Common myeloid progenitor, CD34-positive (primary cell): ENCODE data around the gene APOBR.

Experiments
- CTCF ChIA-PET: fragments of 350-600 bp; sonication (Branson Sonifier 250); formaldehyde crosslinking; loops from one replicate; lab custom pipeline; 2021; ENCODE audit warnings: antibody characterized with exemption; lab: Charles Lee
- POLR2A ChIA-PET: fragments of 350-600 bp; sonication (Branson Sonifier 250); formaldehyde crosslinking; loops from one replicate; lab custom pipeline; 2021; ENCODE audit warnings: antibody characterized with exemption; lab: Charles Lee
- DNase-seq, 3 donors: peaks; one replicate each; pipeline versions ENCODE4 v3.0.0 to v3.0.0-alpha.2; 2013
- H3K27ac ChIP-seq, 2 experiments: 1 replicate in 1 of 2; 2 replicates in 1 of 2; pipeline ENCODE4 v1.7.0; 2013; ENCODE audit warnings: inconsistent platforms in 2 of 2, low read length in 2 of 2, mild to moderate bottlenecking in 2 of 2, low read depth in 1 of 2, moderate library complexity in 1 of 2; ENCODE audit not compliant: severe bottlenecking in 2 of 2, insufficient read depth in 1 of 2, poor library complexity in 1 of 2
- H3K27me3 ChIP-seq, 5 experiments: replicated peaks in 2 of 5; 1 replicate in 3 of 5; 2 replicates in 2 of 5; pipeline versions ENCODE4 v1.6.1 to v1.7.0; 2013; ENCODE audit warnings: low read length in 4 of 5, mild to moderate bottlenecking in 2 of 5, moderate library complexity in 2 of 5, inconsistent platforms in 1 of 5; ENCODE audit not compliant: insufficient read depth in 5 of 5, control insufficient read depth in 4 of 5
- H3K36me3 ChIP-seq, 4 experiments: 1 replicate in 2 of 4; 2 replicates in 2 of 4; pipeline versions ENCODE4 v1.6.1 to v1.7.0; 2013; ENCODE audit warnings: low read length in 3 of 4, control low read depth in 1 of 4, mild to moderate bottlenecking in 1 of 4; ENCODE audit not compliant: control insufficient read depth in 4 of 4, insufficient read depth in 4 of 4
- H3K4me1 ChIP-seq, 4 experiments: 1 replicate in 3 of 4; 2 replicates in 1 of 4; pipeline versions ENCODE4 v1.6.1 to v1.7.1; 2013; ENCODE audit warnings: low read length in 3 of 4, mild to moderate bottlenecking in 3 of 4, control low read depth in 1 of 4, inconsistent platforms in 1 of 4, moderate library complexity in 1 of 4; ENCODE audit not compliant: control insufficient read depth in 4 of 4, insufficient read depth in 4 of 4; ENCODE audit errors: control extremely low read depth in 1 of 4
- H3K4me3 ChIP-seq, 7 experiments: 1 replicate in 4 of 7; 2 replicates in 3 of 7; pipeline versions ENCODE4 v1.5.1 to v1.7.0; 2013; ENCODE audit warnings: mild to moderate bottlenecking in 7 of 7, low read length in 6 of 7, moderate library complexity in 6 of 7, inconsistent platforms in 2 of 7, low read depth in 2 of 7, control low read depth in 1 of 7; ENCODE audit not compliant: insufficient read depth in 4 of 7, control insufficient read depth in 1 of 7; ENCODE audit errors: extremely low read depth in 1 of 7
- H3K9me3 ChIP-seq, 5 experiments: 1 replicate in 4 of 5; 2 replicates in 1 of 5; pipeline versions ENCODE4 v1.6.1 to v1.7.1; 2013; ENCODE audit warnings: low read length in 4 of 5, mild to moderate bottlenecking in 2 of 5, inconsistent platforms in 1 of 5, low read depth in 1 of 5, moderate library complexity in 1 of 5; ENCODE audit not compliant: control insufficient read depth in 4 of 5, insufficient read depth in 2 of 5; ENCODE audit errors: control extremely low read depth in 1 of 5
- WGBS: methylation state at CpG from one replicate; pipeline ENCODE4 v1.1.5; 2013; ENCODE audit not compliant: insufficient coverage; 5-methylcytosine and 5-hydroxymethylcytosine counted together

The APOBR gene

DNA sequence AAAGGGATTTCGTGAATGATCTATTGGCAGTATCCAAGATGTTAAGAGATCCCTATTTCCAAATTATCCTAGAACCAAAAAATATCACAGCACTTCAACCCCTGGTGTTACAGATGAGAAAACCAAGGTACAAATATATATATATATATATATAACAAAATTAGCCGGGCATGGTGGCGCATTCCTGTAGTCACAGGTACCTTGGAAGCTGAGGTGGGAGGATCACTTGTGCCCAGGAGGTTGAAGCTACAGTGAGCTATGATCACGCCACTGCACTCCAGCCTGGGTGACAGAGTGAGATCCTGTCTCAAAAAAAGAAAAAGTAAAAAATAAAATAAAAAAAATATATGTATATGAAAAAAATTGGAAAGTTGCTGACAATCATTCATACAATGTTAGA lies 1.9 kb upstream of the APOBR start:
- no CpG with 5 or more reads among the region's 4 CpGs for WGBS
- Histone ChIP-seq H3K4me3 (peak overlapping the region in 6 of 7 experiments; percentile 71 to 93 (median 87)), H3K9me3 (no peaks in the 10 kb centered on the region), H3K36me3 (peaks cover 0 to 21% (median 10%) of the 10 kb centered on the region in 4 experiments), H3K27ac (peak overlapping the region; percentile 99), H3K4me1 (peaks cover 19 to 55% (median 46%) of the 10 kb centered on the region in 4 experiments), H3K27me3 (no peaks in the 10 kb centered on the region)
- ChIA-PET CTCF (interaction anchor here (2.1 kb wide), 1 partner anchor 11 kb away, joined by 9 read pairs; no protein-coding TSS in a partner anchor), POLR2A (no interaction called here)
- DNase-seq, result no peak

GRCh38 chr16:28495098-28495793 lies 803 bp downstream of the APOBR start:
- Histone ChIP-seq H3K27ac (peak overlapping the region; percentile 64 to 82), H3K36me3 (peaks cover 0 to 26% (median 4%) of the 10 kb centered on the region in 4 experiments), H3K9me3 (no peaks in the 10 kb centered on the region), H3K4me3 (peak overlapping the region in 5 of 7 experiments; percentile 38 to 70 (median 68)), H3K4me1 (peaks cover 19 to 55% (median 46%) of the 10 kb centered on the region in 4 experiments), H3K27me3 (no peaks in the 10 kb centered on the region)
- WGBS, result 92% methylated on average over 12 of the region's 13 CpGs
- DNase-seq, result no peak
- CTCF ChIA-PET, result interaction anchor here (1.8 kb wide), 1 partner anchor 8 kb away, joined by 6 read pairs; no protein-coding TSS in a partner anchor
- POLR2A ChIA-PET, result no interaction called here

GRCh38 chr16:28495795-28496749 lies 1.6 kb downstream of the APOBR start:
- 94% methylated on average over 17 of the region's 20 CpGs for WGBS
- H3K4me1 ChIP-seq, result peaks cover 19 to 49% (median 42%) of the 10 kb centered on the region in 4 experiments
- H3K27me3 ChIP-seq, result no peaks in the 10 kb centered on the region
- H3K36me3 ChIP-seq, result peaks cover 0 to 26% (median 4%) of the 10 kb centered on the region in 4 experiments
- no peak overlapping the region for H3K27ac ChIP-seq
- H3K4me3 ChIP-seq, result peak overlapping the region in 2 of 7 experiments; percentile 70
- H3K9me3 ChIP-seq, result no peaks in the 10 kb centered on the region
- ChIA-PET CTCF (interaction anchor here (1.2 to 1.8 kb wide), 2 partner anchors 8 to 47 kb away, joined by 3 to 6 read pairs; no protein-coding TSS in a partner anchor), POLR2A (no interaction called here)
- DNase-seq, result no peak

- DNase-seq, result no peak
- WGBS, result 94% methylated on average over 16 of the region's 19 CpGs
- ChIA-PET CTCF (interaction anchor here (1.2 kb wide), 1 partner anchor 46 kb away, joined by 3 read pairs; no protein-coding TSS in a partner anchor), POLR2A (no interaction called here)
- H3K4me1 ChIP-seq, result peaks cover 19 to 46% (median 36%) of the 10 kb centered on the region in 4 experiments
- H3K27me3 ChIP-seq, result no peaks in the 10 kb centered on the region
- no peak overlapping the region for H3K27ac ChIP-seq
- H3K4me3 ChIP-seq, result no peak overlapping the region
- H3K9me3 ChIP-seq, result no peaks in the 10 kb centered on the region
- H3K36me3 ChIP-seq, result peaks cover 0 to 26% (median 4%) of the 10 kb centered on the region in 4 experiments
Measured at GRCh38 chr16:28496844-28497243, 2.4 kb downstream of the APOBR start.

DNA sequence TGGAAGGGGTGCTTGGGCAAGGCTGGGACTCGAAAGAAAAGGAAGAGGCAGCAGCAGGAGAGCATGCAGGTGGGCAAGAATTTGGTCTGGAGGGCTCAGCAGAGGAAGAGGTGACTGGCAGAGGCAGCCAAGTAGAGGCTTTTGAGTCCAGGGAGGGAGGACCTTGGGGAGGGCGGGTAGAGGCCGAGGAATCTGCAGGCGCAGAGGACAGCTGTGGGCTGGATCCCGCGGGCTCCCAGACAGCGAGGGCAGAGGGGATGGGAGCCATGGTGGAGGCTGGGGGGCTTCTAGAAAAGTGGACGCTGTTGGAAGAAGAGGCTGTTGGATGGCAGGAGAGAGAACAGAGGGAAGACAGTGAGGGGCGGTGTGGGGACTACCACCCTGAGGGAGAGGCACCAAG lies 2.9 kb downstream of the APOBR start:
- DNase-seq, result no peak
- Histone ChIP-seq H3K9me3 (no peaks in the 10 kb centered on the region), H3K36me3 (peaks cover 0 to 26% (median 4%) of the 10 kb centered on the region in 4 experiments), H3K27me3 (no peaks in the 10 kb centered on the region), H3K4me1 (peaks cover 17 to 46% (median 35%) of the 10 kb centered on the region in 4 experiments), H3K27ac (no peak overlapping the region), H3K4me3 (no peak overlapping the region)
- 91% methylated on average over 9 of the region's 9 CpGs for WGBS
- ChIA-PET POLR2A (no interaction called here), CTCF (no interaction called here)

DNA sequence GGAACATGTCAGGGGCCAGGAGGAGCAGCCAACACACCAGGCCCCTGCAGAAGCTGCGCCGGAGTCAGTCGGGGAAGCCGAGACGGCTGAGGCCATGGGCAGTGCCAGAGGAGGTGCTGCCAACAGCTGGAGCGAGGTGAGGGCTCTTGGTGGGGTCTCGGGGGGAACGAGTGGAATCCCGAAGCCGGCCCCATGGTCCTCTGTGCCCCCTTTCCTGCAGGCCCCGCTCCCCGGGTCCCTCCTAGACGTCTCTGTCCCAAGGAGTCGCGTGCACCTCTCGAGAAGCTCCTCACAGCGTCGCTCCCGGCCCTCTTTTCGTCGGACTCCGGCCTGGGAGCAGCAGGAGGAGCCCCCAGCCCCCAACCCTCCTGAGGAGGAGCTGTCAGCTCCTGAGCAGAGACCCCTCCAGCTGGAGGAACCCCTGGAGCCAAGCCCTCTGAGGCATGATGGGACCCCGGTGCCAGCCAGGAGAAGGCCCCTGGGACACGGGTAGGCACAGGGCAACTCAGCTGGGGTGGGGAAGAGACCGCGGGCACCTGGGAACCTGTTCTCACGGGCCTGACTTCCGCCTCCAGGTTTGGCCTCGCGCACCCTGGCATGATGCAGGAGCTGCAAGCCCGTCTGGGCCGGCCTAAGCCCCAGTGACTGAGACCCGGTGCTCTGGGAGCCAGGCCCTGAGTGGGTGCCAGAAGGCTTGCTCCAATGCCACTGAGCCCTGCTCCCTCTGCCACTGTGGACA lies 3.6 kb downstream of the APOBR start:
- H3K4me1 ChIP-seq, result peaks cover 11 to 40% (median 30%) of the 10 kb centered on the region in 4 experiments
- no peak overlapping the region for H3K27ac ChIP-seq
- POLR2A ChIA-PET, result no interaction called here
- 97% methylated on average over 33 of the region's 33 CpGs for WGBS
- H3K4me3 ChIP-seq, result no peak overlapping the region
- CTCF ChIA-PET, result no interaction called here
- no peak for DNase-seq
- H3K36me3 ChIP-seq, result peaks cover 0 to 26% (median 4%) of the 10 kb centered on the region in 4 experiments
- H3K27me3 ChIP-seq, result no peaks in the 10 kb centered on the region
- no peaks in the 10 kb centered on the region for H3K9me3 ChIP-seq
